GM18507 (cell line): ENCODE measurements around the gene MOB3B.

ENCODE experiments used
- DNase-seq: peaks from one replicate; pipeline ENCODE4 v3.0.0; 2011; ENCODE audit warnings: low read depth; ENCODE audit not compliant: insufficient read length; ENCODE audit errors: extremely low spot score
- FAIRE-seq: peaks from 2 replicates; lab custom pipeline; 2011; peaks lifted over from hg19 to GRCh38; lab: Jason Lieb, UNC

Gene MOB3B

GRCh38 chr9:27529316-27530278, at the start of gene MOB3B:
TSS of gene MOB3B (minus strand) at chr9:27529814. CDS start at chr9:27455550, 74,264 bp downstream.
- peak; percentile 69 for DNase-seq
- FAIRE-seq = peak; percentile 71

GRCh38 chr9:27573634-27574590, 44.3 kb upstream of the MOB3B start:
- FAIRE-seq = peak; percentile 100
- peak; percentile 80 for DNase-seq

GRCh38 chr9:27572918-27573633, 43.5 kb upstream of the MOB3B start, which contains the start of gene C9orf72:
TSS of gene C9orf72 (minus strand) at chr9:27573481. CDS start at chr9:27567120, 6,361 bp downstream.
- peak; percentile 57 for DNase-seq
- FAIRE-seq = no peak

GRCh38 chr9:27572566-27572917, 42.9 kb upstream of the MOB3B start:
- FAIRE-seq (peak; percentile 79), DNase-seq (peak; percentile 2)

GRCh38 chr9:27572061-27572460, 42.4 kb upstream of the MOB3B start:
- DNase-seq (no peak), FAIRE-seq (no peak)

- DNase-seq (no peak), FAIRE-seq (no peak)
Measured at GRCh38 chr9:27571011-27571410, 41.4 kb upstream of the MOB3B start.

- FAIRE-seq (no peak), DNase-seq (no peak)
Measured at GRCh38 chr9:27569406-27569805, 39.8 kb upstream of the MOB3B start.

GRCh38 chr9:27566118-27566517, 36.5 kb upstream of the MOB3B start:
- FAIRE-seq = no peak
- DNase-seq = no peak

- FAIRE-seq (no peak), DNase-seq (no peak)
Measured at GRCh38 chr9:27565696-27566095, 36.1 kb upstream of the MOB3B start.

GRCh38 chr9:27564670-27565069, 35.1 kb upstream of the MOB3B start:
- peak; percentile 72 for FAIRE-seq
- no peak for DNase-seq

- FAIRE-seq (no peak), DNase-seq (no peak)
Measured at GRCh38 chr9:27563738-27564430, 34.3 kb upstream of the MOB3B start.

- DNase-seq (no peak), FAIRE-seq (peak; percentile 15)
Measured at GRCh38 chr9:27561685-27562084, 32.1 kb upstream of the MOB3B start.

- no peak for FAIRE-seq
- DNase-seq = no peak
Measured at GRCh38 chr9:27560457-27560856, 30.8 kb upstream of the MOB3B start.

GRCh38 chr9:27558307-27558706, 28.7 kb upstream of the MOB3B start:
- no peak for FAIRE-seq
- no peak for DNase-seq

GRCh38 chr9:27556470-27556869, 26.9 kb upstream of the MOB3B start:
- FAIRE-seq = no peak

GRCh38 chr9:27554712-27555111, 25.1 kb upstream of the MOB3B start:
- no peak for FAIRE-seq
- no peak for DNase-seq

More at GRCh38 chr9:27556470-27556869, 26.9 kb upstream of the MOB3B start:
- no peak for DNase-seq

GRCh38 chr9:27549196-27549755, 19.7 kb upstream of the MOB3B start:
- no peak for DNase-seq
- no peak for FAIRE-seq

GRCh38 chr9:27548055-27548741, 18.6 kb upstream of the MOB3B start:
- FAIRE-seq (peak; percentile 51), DNase-seq (no peak)
